Suprapubic skin (tissue), 4 donors: Measurements from ENCODE around the gene UTP18. TPM values are rescaled to one million over a fixed set of nuclear protein-coding genes. Genes with fewer than 3 reads are reported as not detected.
"Not testable (repeated sequence)": the region's sequence is repeated elsewhere in the genome, so short reads cannot be mapped to it uniquely, and the experiment has no call there.

ENCODE experiments used
- DNase-seq, 2 donors: peaks; one replicate each; pipeline ENCODE4 v3.0.0-alpha.2; 2019; ENCODE audit warnings: low spot score in 2 of 2
- H3K27ac ChIP-seq: fragments of 200-600 bp; sonication (generic); one replicate; pipeline ENCODE4 v1.5.1; 2019
- H3K27me3 ChIP-seq: fragments of 200-600 bp; sonication (generic); one replicate; pipeline ENCODE4 v1.5.1; 2019
- H3K36me3 ChIP-seq: fragments of 200-600 bp; sonication (generic); one replicate; pipeline ENCODE4 v1.5.1; 2019
- H3K4me1 ChIP-seq: fragments of 200-600 bp; sonication (generic); one replicate; pipeline ENCODE4 v1.5.1; 2019
- H3K4me3 ChIP-seq: fragments of 200-600 bp; sonication (generic); one replicate; pipeline ENCODE4 v1.5.1; 2019; ENCODE audit warnings: mild to moderate bottlenecking
- H3K9me3 ChIP-seq: fragments of 200-600 bp; sonication (generic); one replicate; pipeline ENCODE4 v1.5.1; 2019
- CTCF ChIP-seq, 2 donors: fragments of 200-600 bp in 1 of 2; fragments of 450-650 bp in 1 of 2; sonication (generic) in 1 of 2; IDR thresholded peaks; one replicate each; pipeline ENCODE4 v1.5.1; 2016 to 2019; ENCODE audit warnings: antibody characterized with exemption in 2 of 2, mild to moderate bottlenecking in 1 of 2, moderate library complexity in 1 of 2
- EP300 ChIP-seq: sonication (generic); formaldehyde crosslinking; IDR thresholded peaks from one replicate; pipeline ENCODE4 v1.6.1; 2017; ENCODE audit warnings: antibody characterized with exemption
- POLR2A ChIP-seq, 2 donors: fragments of 450-650 bp; IDR thresholded peaks; one replicate each; pipeline ENCODE4 v1.6.1; 2017; ENCODE audit warnings: antibody characterized with exemption in 2 of 2, mild to moderate bottlenecking in 2 of 2, moderate library complexity in 2 of 2
- POLR2AphosphoS5 ChIP-seq, 3 donors: sonication (generic); formaldehyde crosslinking; IDR thresholded peaks; one replicate each; pipeline ENCODE4 v1.6.1; 2017; ENCODE audit warnings: antibody characterized with exemption in 3 of 3
- WGBS: methylation state at CpG from one replicate; pipeline ENCODE4 v1.1.5; 2018; 5-methylcytosine and 5-hydroxymethylcytosine counted together
- total RNA-seq, 4 donors: library from RNA; depleted of rRNA; stranded (reverse); fragments of >200 nt; gene quantifications; one replicate each; pipeline ENCODE4 v1.1.0, GENCODE V29; 2016

UTP18 gene
- total RNA-seq, 4 donors from 2014 or later: 26.5 to 49.6 (median 45.1) TPM

- TF ChIP-seq CTCF (IDR thresholded peaks at IDR 0.05) (peak in 1 of 2 donors; percentile 54), EP300 (no peak), POLR2A (IDR thresholded peaks at IDR 0.05) (no peak), POLR2AphosphoS5 (IDR thresholded peaks at IDR 0.05) (no peak)
- Histone ChIP-seq H3K36me3 (peaks cover 31% of the 10 kb centered on the region), H3K4me3 (no peak overlapping the region), H3K27me3 (no peaks in the 10 kb centered on the region), H3K4me1 (no peaks in the 10 kb centered on the region), H3K9me3 (no peaks in the 10 kb centered on the region), H3K27ac (no peak overlapping the region)
- no peak for DNase-seq
- 62% methylated on average over 10 of the region's 10 CpGs for WGBS
These were observed 38.4 kb downstream of the UTP18 start for GRCh38 chr17:51298508-51299371.

GRCh38 chr17:51299859-51300258 lies 39.5 kb downstream of the UTP18 start:
- H3K4me3 ChIP-seq: no peak overlapping the region
- WGBS: 93% methylated on average over 4 of the region's 4 CpGs
- no peak overlapping the region for H3K27ac ChIP-seq
- no peaks in the 10 kb centered on the region for H3K27me3 ChIP-seq
- H3K9me3 ChIP-seq: no peaks in the 10 kb centered on the region
- peaks cover 26% of the 10 kb centered on the region for H3K36me3 ChIP-seq
- no peak for DNase-seq
- TF ChIP-seq CTCF (IDR thresholded peaks at IDR 0.05) (no peak), POLR2AphosphoS5 (IDR thresholded peaks at IDR 0.05) (no peak), EP300 (no peak), POLR2A (IDR thresholded peaks at IDR 0.05) (no peak)
- no peaks in the 10 kb centered on the region for H3K4me1 ChIP-seq

- no peak overlapping the region for H3K27ac ChIP-seq
- H3K36me3 ChIP-seq: no peaks in the 10 kb centered on the region
- no peaks in the 10 kb centered on the region for H3K4me1 ChIP-seq
- TF ChIP-seq POLR2AphosphoS5 (IDR thresholded peaks at IDR 0.05): no peak
- no peak for TF ChIP-seq POLR2A (IDR thresholded peaks at IDR 0.05)
- no peak for TF ChIP-seq EP300
- no peak for TF ChIP-seq CTCF (IDR thresholded peaks at IDR 0.05)
- WGBS: 99% methylated on average over 9 of the region's 9 CpGs
- no peak overlapping the region for H3K4me3 ChIP-seq
- no peaks in the 10 kb centered on the region for H3K9me3 ChIP-seq
- H3K27me3 ChIP-seq: no peaks in the 10 kb centered on the region
- DNase-seq: no peak
These were observed 44.8 kb downstream of the UTP18 start for GRCh38 chr17:51305182-51305581.

- not testable (repeated sequence) for H3K36me3 ChIP-seq, H3K9me3 ChIP-seq, H3K4me3 ChIP-seq, H3K27ac ChIP-seq, H3K4me1 ChIP-seq, H3K27me3 ChIP-seq, DNase-seq
- WGBS: 90% methylated on average over 1 of the region's 1 CpG
These were observed 51.7 kb downstream of the UTP18 start for GRCh38 chr17:51312003-51312402.

GRCh38 chr17:51319186-51319585 lies 58.8 kb downstream of the UTP18 start:
- Histone ChIP-seq H3K27ac (no peak overlapping the region), H3K27me3 (no peaks in the 10 kb centered on the region), H3K4me3 (no peak overlapping the region), H3K4me1 (no peaks in the 10 kb centered on the region), H3K36me3 (no peaks in the 10 kb centered on the region), H3K9me3 (peaks cover 5% of the 10 kb centered on the region)
- TF ChIP-seq POLR2AphosphoS5 (IDR thresholded peaks at IDR 0.05): no peak
- TF ChIP-seq EP300: no peak
- no peak for TF ChIP-seq POLR2A (IDR thresholded peaks at IDR 0.05)
- TF ChIP-seq CTCF (IDR thresholded peaks at IDR 0.05): no peak
- no peak for DNase-seq
- 86% methylated on average over 1 of the region's 1 CpG for WGBS
